ENCODE results near the gene LDB3. TPM values are rescaled to one million over a fixed set of nuclear protein-coding genes. Genes with fewer than 3 reads are reported as not detected.

LDB3 gene
- total and polyA plus RNA-seq, 7 donors: 1.2 to 42.1 (median 13.2) TPM

- DNase-seq: no peak
- H3K9me3 ChIP-seq: no peaks in the 10 kb centered on the region
- peaks cover 0 to 73% (median 49%) of the 10 kb centered on the region in 4 donors for H3K4me1 ChIP-seq
- no peaks in the 10 kb centered on the region for H3K36me3 ChIP-seq
- H3K27me3 ChIP-seq: no peaks in the 10 kb centered on the region
- peak overlapping the region; percentile 46 to 65 (median 64) for H3K27ac ChIP-seq
- H3K4me3 ChIP-seq: no peak overlapping the region
- 92 to 96% methylated on average over 4 of the region's 4 CpGs for WGBS, 2 donors
- no peak for TF ChIP-seq POLR2A (IDR thresholded peaks at IDR 0.05)
- no peak for TF ChIP-seq CTCF (IDR thresholded peaks at IDR 0.05)
- no peak for TF ChIP-seq POLR2AphosphoS5 (IDR thresholded peaks at IDR 0.05)
- no peak for TF ChIP-seq EP300 (IDR thresholded peaks at IDR 0.05)
- intact Hi-C loops (cut with DNase I): no loop called here
These were observed 116.7 kb downstream of the LDB3 start for GRCh38 chr10:86785037-86785436.

Other genes starting within 250 kb of the LDB3 start
- gene WAPL, start 146.7 kb upstream of the LDB3 start, total RNA-seq: 10 to 100 TPM; 33.8 to 44.2 (median 37.0) TPM
- gene WAPL, start 146.7 kb upstream of the LDB3 start, polyA plus RNA-seq: 10 to 100 TPM; 15.0 to 18.8 (median 17.6) TPM
- not detected for gene OPN4, start 14.0 kb upstream of the LDB3 start, total RNA-seq
- gene OPN4, start 14.0 kb upstream of the LDB3 start, polyA plus RNA-seq: under 1 TPM in 1 of 3 donors, not detected in 2; 0.04 TPM
- gene BMPR1A, start 88.1 kb downstream of the LDB3 start, total RNA-seq: 100 to 1,000 TPM in 3 of 4 donors, 10 to 100 TPM in 1; 84.2 to 145 (median 120) TPM
- 10 to 100 TPM in 1 of 3 donors, 1 to 10 TPM in 2; 5.5 to 16.1 (median 7.8) TPM for gene BMPR1A, start 88.1 kb downstream of the LDB3 start, polyA plus RNA-seq